GM13977 (cell line): ENCODE results near the gene C19orf18.

Experiments
- DNase-seq: peaks from one replicate; pipeline ENCODE4 v3.0.0; 2012; ENCODE audit warnings: low spot score
- in situ Hi-C: fragments of 300-500 bp; cut with MboI; formaldehyde crosslinking; loops from one replicate; pipeline ENCODE4 v1.12.0; 2022; ENCODE audit warnings: low sequenced_read_pairs, low pct_unique_long_range_greater_than_20kb, mixed read lengths, inconsistent platforms; ENCODE audit not compliant: unreplicated experiment
- TF ChIP-seq, protein P1 (sequence below): IDR thresholded peaks from 2 replicates; pipeline ENCODE4 v1.5.1; 2012; ENCODE audit warnings: mild to moderate bottlenecking, control low read depth; ENCODE audit not compliant: insufficient read depth; ENCODE audit errors: extremely low read depth, missing control alignments

Gene C19orf18

GRCh38 chr19:58000677-58001076 is 26.3 kb upstream of the C19orf18 start:
- in situ Hi-C loops, result no loop called here
- TF ChIP-seq, protein P1, sequence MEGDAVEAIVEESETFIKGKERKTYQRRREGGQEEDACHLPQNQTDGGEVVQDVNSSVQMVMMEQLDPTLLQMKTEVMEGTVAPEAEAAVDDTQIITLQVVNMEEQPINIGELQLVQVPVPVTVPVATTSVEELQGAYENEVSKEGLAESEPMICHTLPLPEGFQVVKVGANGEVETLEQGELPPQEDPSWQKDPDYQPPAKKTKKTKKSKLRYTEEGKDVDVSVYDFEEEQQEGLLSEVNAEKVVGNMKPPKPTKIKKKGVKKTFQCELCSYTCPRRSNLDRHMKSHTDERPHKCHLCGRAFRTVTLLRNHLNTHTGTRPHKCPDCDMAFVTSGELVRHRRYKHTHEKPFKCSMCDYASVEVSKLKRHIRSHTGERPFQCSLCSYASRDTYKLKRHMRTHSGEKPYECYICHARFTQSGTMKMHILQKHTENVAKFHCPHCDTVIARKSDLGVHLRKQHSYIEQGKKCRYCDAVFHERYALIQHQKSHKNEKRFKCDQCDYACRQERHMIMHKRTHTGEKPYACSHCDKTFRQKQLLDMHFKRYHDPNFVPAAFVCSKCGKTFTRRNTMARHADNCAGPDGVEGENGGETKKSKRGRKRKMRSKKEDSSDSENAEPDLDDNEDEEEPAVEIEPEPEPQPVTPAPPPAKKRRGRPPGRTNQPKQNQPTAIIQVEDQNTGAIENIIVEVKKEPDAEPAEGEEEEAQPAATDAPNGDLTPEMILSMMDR, result no peak
- DNase-seq, result no peak

DNA sequence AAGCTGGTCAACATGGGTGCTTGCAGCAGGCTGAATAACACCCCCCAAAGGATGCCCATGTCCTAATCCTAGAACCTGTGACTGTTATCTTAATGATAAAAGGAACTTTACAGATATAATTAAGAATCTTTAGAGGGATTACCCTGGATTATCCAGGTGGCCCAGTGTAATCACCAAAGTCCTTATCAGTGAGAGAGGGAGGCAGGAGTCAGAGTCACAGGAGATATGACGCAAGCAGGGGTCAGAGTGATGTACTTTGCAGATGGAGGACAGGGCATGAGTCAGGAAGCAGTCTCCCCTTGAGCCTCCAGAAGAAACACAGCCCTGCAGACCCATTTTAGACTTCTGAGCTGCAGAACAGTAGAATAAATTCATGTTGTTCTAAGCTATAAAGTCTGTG is 18.5 kb upstream of the C19orf18 start:
- TF ChIP-seq, protein P1, result no peak
- no peak for DNase-seq
- in situ Hi-C loops, result no loop called here

DNA sequence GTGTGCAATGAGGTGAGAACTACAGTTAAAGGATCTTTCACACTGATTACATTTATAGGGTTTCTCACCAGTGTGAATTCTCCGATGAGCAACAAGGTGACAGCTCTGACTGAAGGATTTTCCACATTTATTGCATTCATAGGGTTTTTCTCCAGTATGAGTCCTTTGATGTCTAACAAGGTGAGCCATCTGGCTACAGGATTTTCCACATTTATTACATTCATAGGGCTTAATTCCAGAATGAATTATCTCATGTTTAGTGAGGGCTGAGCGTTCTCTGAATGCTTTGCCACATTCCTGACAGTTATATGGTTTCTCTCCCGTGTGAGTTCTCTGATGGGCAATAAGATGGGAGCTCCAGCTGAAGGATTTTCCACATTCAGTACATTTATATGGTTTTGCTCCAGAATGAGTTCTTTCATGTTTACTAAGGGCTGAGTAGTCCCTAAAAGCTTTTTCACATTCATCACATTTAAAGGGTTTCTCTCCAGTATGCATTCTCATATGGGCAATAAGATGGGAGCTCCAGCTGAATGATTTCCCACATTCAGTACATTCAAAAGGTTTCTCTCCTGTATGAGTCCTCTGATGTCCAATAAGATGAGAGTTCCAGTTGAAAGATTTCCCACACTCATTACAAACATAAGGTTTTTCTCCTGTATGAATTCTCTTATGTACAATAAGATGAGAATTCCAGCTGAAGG is 4.4 kb upstream of the C19orf18 start:
- no peak for DNase-seq
- in situ Hi-C loops, result no loop called here
- TF ChIP-seq, protein P1, result no peak

GRCh38 chr19:57964761-57965160 is 9.6 kb downstream of the C19orf18 start:
- in situ Hi-C loops, result no loop called here
- no peak for DNase-seq
- TF ChIP-seq, protein P1, result no peak

- no peak for DNase-seq
- in situ Hi-C loops, result no loop called here
- TF ChIP-seq, protein P1, result no peak
These were observed 12.5 kb downstream of the C19orf18 start for GRCh38 chr19:57961785-57962184.

DNA sequence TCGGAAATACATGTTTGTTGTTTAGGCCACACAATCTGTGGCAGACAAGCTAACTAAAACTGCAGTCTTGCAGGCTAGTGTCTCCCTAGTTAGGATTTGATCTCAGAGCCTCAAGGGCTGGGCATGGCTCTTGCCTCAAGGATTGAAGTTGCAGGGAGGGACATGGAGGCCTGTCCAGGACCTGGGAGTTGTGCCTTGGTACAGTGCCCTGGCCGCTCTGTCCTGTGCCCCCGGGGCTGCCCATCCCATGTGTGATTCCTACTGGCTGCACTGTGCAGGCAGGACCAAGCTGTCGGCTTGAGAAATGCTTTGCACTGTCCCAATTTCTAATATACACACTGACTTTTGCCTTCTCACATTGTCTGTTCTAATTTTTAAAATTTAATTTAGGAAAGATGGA is 19.3 kb downstream of the C19orf18 start:
- TF ChIP-seq, protein P1, result no peak
- in situ Hi-C loops, result no loop called here
- no peak for DNase-seq
